ENCODE data around the gene MEG3. TPM values are rescaled to one million over a fixed set of nuclear protein-coding genes. Genes with fewer than 3 reads are reported as not detected.

MEG3 gene
- total RNA-seq, 1 donor from 2014 or later = 25.4 TPM

GRCh38 chr14:100826391-100827100 lies 628 bp downstream of the MEG3 start:
- no peak for DNase-seq (ENCODE audit: low spot score)
- intact Hi-C loops (cut with DNase I) = no loop called here

- intact Hi-C loops (cut with DNase I) = no loop called here
These were observed 1.4 kb downstream of the MEG3 start for GRCh38 chr14:100827101-100828021.

GRCh38 chr14:100828031-100828769 lies 2.3 kb downstream of the MEG3 start:
- no peak for DNase-seq (ENCODE audit: low spot score)
- intact Hi-C loops (cut with DNase I) = no loop called here

More at GRCh38 chr14:100827101-100828021, 1.4 kb downstream of the MEG3 start:
- DNase-seq (ENCODE audit: low spot score) = no peak

- intact Hi-C loops (cut with DNase I) = no loop called here
- no peak for DNase-seq (ENCODE audit: low spot score)
These were observed 4.8 kb downstream of the MEG3 start for GRCh38 chr14:100830681-100831080.

GRCh38 chr14:100832311-100832960 lies 6.5 kb downstream of the MEG3 start:
- DNase-seq (ENCODE audit: low spot score) = no peak
- intact Hi-C loops (cut with DNase I) = no loop called here

- intact Hi-C loops (cut with DNase I) = no loop called here
- no peak for DNase-seq (ENCODE audit: low spot score)
These were observed 8.3 kb downstream of the MEG3 start for GRCh38 chr14:100834082-100834793.

- DNase-seq (ENCODE audit: low spot score) = no peak
- intact Hi-C loops (cut with DNase I) = no loop called here
These were observed 9.1 kb downstream of the MEG3 start for GRCh38 chr14:100834794-100835547.

- intact Hi-C loops (cut with DNase I) = no loop called here
- DNase-seq (ENCODE audit: low spot score) = no peak
These were observed 9.8 kb downstream of the MEG3 start for GRCh38 chr14:100835548-100836310.

- no peak for DNase-seq (ENCODE audit: low spot score)
- intact Hi-C loops (cut with DNase I) = no loop called here
These were observed 10.4 kb downstream of the MEG3 start for GRCh38 chr14:100836311-100836805.

GRCh38 chr14:100836941-100837804 lies 11.3 kb downstream of the MEG3 start:
- no peak for DNase-seq (ENCODE audit: low spot score)
- intact Hi-C loops (cut with DNase I) = no loop called here

- intact Hi-C loops (cut with DNase I) = no loop called here
- no peak for DNase-seq (ENCODE audit: low spot score)
These were observed 12.0 kb downstream of the MEG3 start for GRCh38 chr14:100837805-100838350.

- no peak for DNase-seq (ENCODE audit: low spot score)
- intact Hi-C loops (cut with DNase I) = no loop called here
These were observed 12.8 kb downstream of the MEG3 start for GRCh38 chr14:100838493-100839314.

- intact Hi-C loops (cut with DNase I) = no loop called here
These were observed 13.3 kb downstream of the MEG3 start for GRCh38 chr14:100839315-100839585.

GRCh38 chr14:100839681-100840111 lies 13.8 kb downstream of the MEG3 start:
- no peak for DNase-seq (ENCODE audit: low spot score)
- intact Hi-C loops (cut with DNase I) = no loop called here

More at GRCh38 chr14:100839315-100839585, 13.3 kb downstream of the MEG3 start:
- no peak for DNase-seq (ENCODE audit: low spot score)

- DNase-seq (ENCODE audit: low spot score) = no peak
- intact Hi-C loops (cut with DNase I) = no loop called here
These were observed 14.6 kb downstream of the MEG3 start for GRCh38 chr14:100840286-100841065.

All from cardiac septum (tissue), 1 donor.